ENCODE measurements around the gene SERPIND1.

DNA sequence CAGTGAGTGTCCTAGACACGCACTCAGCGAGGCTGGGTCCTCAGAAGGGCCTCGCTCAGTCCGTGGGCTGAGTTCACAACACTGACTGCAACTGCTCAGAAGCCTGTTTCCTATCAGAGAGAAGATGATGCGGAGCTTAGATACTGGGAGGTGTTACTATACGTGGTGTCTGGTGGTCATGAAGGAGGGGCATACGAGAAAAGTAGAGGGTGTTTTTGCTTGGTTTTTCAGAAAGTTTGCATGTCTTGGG is 9.5 kb upstream of the SERPIND1 start:
- TF ChIP-seq, protein P1, sequence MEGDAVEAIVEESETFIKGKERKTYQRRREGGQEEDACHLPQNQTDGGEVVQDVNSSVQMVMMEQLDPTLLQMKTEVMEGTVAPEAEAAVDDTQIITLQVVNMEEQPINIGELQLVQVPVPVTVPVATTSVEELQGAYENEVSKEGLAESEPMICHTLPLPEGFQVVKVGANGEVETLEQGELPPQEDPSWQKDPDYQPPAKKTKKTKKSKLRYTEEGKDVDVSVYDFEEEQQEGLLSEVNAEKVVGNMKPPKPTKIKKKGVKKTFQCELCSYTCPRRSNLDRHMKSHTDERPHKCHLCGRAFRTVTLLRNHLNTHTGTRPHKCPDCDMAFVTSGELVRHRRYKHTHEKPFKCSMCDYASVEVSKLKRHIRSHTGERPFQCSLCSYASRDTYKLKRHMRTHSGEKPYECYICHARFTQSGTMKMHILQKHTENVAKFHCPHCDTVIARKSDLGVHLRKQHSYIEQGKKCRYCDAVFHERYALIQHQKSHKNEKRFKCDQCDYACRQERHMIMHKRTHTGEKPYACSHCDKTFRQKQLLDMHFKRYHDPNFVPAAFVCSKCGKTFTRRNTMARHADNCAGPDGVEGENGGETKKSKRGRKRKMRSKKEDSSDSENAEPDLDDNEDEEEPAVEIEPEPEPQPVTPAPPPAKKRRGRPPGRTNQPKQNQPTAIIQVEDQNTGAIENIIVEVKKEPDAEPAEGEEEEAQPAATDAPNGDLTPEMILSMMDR (IDR thresholded peaks at IDR 0.05) = no peak
- no peak for TF ChIP-seq POLR2A (IDR thresholded peaks at IDR 0.05)

All from thyroid gland (tissue), 4 donors.